ENCODE data around the gene RNGTT.

The RNGTT gene

GRCh38 chr6:88810089-88810488, 153.3 kb downstream of the RNGTT start:
- Mint-ChIP-seq H3K4me1 (peaks cover 6% of the 10 kb centered on the region), H3K27ac (no peak overlapping the region), H3K9me3 (peaks cover 25% of the 10 kb centered on the region), H3K27me3 (ENCODE audit: low read depth) (no peaks in the 10 kb centered on the region), H3K4me3 (no peak overlapping the region), H3K36me3 (ENCODE audit: low read depth) (peaks cover 31% of the 10 kb centered on the region)
- TF ChIP-seq CTCF (IDR thresholded peaks at IDR 0.05; ENCODE audit: unreplicated experiment in 3 of 3): no peak

DNA sequence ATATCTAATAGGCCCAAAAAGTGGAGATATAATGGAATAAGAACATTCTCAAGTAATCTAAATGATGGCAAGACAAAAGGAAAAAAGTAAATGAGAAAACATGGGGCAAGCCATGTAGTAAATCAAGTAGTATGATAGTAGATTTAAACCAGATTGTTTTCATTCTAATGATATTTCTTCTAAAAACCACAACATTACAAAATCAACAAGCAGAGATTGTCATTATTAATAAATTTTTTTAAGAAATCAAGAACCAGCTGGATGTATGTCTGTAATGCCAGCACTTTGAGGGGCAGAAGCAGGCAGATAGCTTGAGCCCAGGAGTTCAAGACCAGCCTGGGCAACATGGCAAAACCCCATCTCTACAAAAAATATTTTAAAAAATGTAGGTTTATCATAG, 155.0 kb downstream of the RNGTT start:
- Mint-ChIP-seq H3K36me3 (ENCODE audit: low read depth) (peaks cover 36% of the 10 kb centered on the region), H3K4me3 (no peak overlapping the region), H3K27ac (no peak overlapping the region), H3K27me3 (ENCODE audit: low read depth) (no peaks in the 10 kb centered on the region), H3K4me1 (peaks cover 5% of the 10 kb centered on the region), H3K9me3 (peaks cover 25% of the 10 kb centered on the region)
- no peak for TF ChIP-seq CTCF (IDR thresholded peaks at IDR 0.05; ENCODE audit: unreplicated experiment in 3 of 3)

DNA sequence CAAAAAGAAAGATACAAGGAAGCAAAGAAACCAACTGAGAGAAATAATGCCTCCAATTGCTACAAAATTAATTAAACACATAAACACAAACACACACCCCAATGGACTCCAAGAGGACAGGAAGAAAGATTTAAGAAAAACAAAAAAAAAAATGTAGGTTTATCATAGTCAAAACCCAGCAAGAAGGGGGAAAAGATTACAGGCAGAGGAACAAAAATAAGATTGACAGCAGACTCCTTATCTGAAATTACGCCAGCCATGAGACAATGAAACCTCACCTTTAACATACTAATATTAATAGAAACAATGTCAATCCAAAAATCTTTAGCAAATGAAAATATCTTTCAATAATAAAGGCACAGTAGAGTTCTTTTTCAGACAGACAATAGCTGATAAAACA, 155.8 kb downstream of the RNGTT start:
- Mint-ChIP-seq H3K4me3 (no peak overlapping the region), H3K36me3 (ENCODE audit: low read depth) (peaks cover 41% of the 10 kb centered on the region), H3K9me3 (peaks cover 25% of the 10 kb centered on the region), H3K27me3 (ENCODE audit: low read depth) (no peaks in the 10 kb centered on the region), H3K27ac (no peak overlapping the region), H3K4me1 (no peaks in the 10 kb centered on the region)
- no peak for TF ChIP-seq CTCF (IDR thresholded peaks at IDR 0.05; ENCODE audit: unreplicated experiment in 3 of 3)

GRCh38 chr6:88806728-88807127, 156.7 kb downstream of the RNGTT start:
- TF ChIP-seq CTCF (IDR thresholded peaks at IDR 0.05; ENCODE audit: unreplicated experiment in 3 of 3): no peak
- Mint-ChIP-seq H3K4me1 (no peaks in the 10 kb centered on the region), H3K27me3 (ENCODE audit: low read depth) (no peaks in the 10 kb centered on the region), H3K4me3 (no peak overlapping the region), H3K9me3 (peaks cover 27% of the 10 kb centered on the region), H3K27ac (no peak overlapping the region), H3K36me3 (ENCODE audit: low read depth) (peaks cover 47% of the 10 kb centered on the region)

DNA sequence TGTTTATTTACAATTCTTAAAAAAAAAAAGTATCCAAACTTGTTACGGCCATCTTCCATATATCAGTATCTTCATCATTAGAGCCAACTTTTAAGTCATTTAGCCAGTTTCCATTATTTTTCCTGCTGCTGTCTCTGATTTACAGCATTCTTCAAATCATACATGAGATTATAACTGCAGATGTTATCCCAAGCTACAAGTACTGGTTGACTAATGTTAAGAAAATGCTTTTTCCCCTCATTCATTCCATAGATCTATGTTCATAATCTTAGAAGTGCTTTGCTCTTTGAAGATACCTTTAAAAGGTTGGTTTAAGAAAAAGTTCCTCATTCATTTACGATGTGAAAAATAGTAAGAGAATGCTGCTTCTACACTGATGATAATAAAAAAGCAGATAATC, 158.7 kb downstream of the RNGTT start:
- H3K27ac Mint-ChIP-seq: no peak overlapping the region
- H3K27me3 Mint-ChIP-seq (ENCODE audit: low read depth): no peaks in the 10 kb centered on the region
- TF ChIP-seq CTCF (IDR thresholded peaks at IDR 0.05; ENCODE audit: unreplicated experiment in 3 of 3): no peak
- H3K4me1 Mint-ChIP-seq: no peaks in the 10 kb centered on the region
- H3K36me3 Mint-ChIP-seq (ENCODE audit: low read depth): peaks cover 53% of the 10 kb centered on the region
- no peak overlapping the region for H3K4me3 Mint-ChIP-seq
- peaks cover 27% of the 10 kb centered on the region for H3K9me3 Mint-ChIP-seq

GRCh38 chr6:88785478-88785877, 177.9 kb downstream of the RNGTT start:
- no peaks in the 10 kb centered on the region for H3K9me3 Mint-ChIP-seq
- no peak overlapping the region for H3K27ac Mint-ChIP-seq
- no peak for TF ChIP-seq CTCF (IDR thresholded peaks at IDR 0.05; ENCODE audit: unreplicated experiment in 3 of 3)
- H3K4me1 Mint-ChIP-seq: no peaks in the 10 kb centered on the region
- H3K4me3 Mint-ChIP-seq: no peak overlapping the region
- H3K36me3 Mint-ChIP-seq (ENCODE audit: low read depth): peaks cover 5% of the 10 kb centered on the region
- no peaks in the 10 kb centered on the region for H3K27me3 Mint-ChIP-seq (ENCODE audit: low read depth)

Measured in nephron (organoid).